ENCODE results near the gene ZC3H18.

The ZC3H18 gene

GRCh38 chr16:88533381-88533917 lies 36.8 kb upstream of the ZC3H18 start:
- DNase-seq, result no peak

DNA sequence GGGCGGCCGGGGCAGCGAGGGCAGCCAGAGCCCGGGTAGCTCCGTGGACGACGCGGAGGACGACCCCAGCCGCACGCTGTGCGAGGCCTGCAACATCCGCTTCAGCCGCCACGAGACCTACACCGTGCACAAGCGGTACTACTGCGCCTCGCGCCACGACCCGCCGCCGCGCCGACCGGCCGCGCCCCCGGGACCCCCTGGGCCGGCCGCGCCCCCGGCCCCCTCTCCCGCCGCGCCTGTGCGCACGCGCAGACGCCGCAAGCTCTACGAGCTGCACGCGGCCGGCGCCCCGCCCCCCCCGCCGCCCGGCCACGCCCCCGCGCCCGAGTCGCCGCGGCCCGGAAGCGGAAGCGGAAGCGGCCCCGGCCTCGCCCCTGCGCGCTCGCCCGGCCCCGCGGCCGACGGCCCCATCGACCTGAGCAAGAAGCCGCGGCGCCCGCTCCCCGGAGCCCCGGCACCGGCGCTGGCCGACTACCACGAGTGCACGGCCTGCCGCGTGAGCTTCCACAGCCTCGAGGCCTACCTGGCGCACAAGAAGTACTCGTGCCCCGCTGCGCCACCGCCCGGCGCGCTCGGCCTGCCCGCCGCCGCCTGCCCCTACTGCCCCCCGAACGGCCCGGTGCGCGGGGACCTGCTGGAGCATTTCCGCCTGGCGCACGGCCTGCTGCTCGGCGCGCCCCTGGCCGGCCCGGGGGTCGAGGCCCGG lies 36.1 kb upstream of the ZC3H18 start:
- DNase-seq, result peak; percentile 25

DNA sequence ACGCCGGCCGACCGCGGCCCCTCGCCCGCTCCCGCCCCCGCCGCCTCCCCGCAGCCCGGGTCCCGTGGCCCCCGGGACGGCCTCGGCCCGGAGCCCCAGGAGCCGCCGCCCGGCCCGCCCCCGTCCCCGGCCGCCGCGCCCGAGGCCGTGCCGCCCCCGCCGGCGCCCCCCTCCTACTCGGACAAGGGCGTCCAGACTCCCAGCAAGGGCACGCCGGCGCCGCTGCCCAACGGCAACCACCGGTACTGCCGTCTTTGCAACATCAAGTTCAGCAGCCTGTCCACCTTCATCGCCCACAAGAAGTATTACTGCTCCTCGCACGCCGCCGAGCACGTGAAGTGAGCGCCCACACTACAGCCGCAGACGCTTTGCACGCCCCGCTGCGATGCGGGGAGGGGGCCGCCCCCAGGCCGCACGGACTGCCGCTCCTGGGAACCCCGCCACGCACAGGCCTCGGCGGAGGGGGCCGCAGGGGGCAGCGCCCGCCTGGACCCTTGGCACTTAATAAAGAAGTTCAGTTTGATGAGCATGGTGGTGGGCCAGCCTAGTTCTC lies 35.5 kb upstream of the ZC3H18 start:
- DNase-seq, result no peak

- no peak for DNase-seq
These were observed 34.9 kb upstream of the ZC3H18 start for GRCh38 chr16:88535191-88535856.

DNA sequence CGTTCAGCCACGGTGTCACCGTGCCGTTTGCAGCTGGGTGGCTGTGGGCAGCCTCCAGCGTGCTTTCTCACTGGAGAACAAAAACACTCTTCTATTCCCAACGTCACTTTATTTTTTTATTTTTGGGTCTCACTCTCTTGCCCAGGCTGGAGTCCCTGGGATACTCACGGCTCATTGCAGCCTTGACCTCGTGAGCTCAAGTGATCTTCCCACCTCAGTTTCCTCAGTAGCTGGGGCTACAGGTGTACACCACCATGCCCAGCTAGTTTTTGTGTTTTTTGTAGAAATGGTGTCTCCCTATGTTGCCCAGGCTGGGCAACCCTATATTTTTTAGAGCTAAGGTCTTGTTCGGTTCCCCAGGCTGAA lies 34.4 kb upstream of the ZC3H18 start:
- DNase-seq, result no peak

- DNase-seq, result no peak
These were observed 33.7 kb upstream of the ZC3H18 start for GRCh38 chr16:88536510-88536909.

GRCh38 chr16:88536971-88537751 lies 33.0 kb upstream of the ZC3H18 start:
- no peak for DNase-seq

- no peak for DNase-seq
These were observed 32.3 kb upstream of the ZC3H18 start for GRCh38 chr16:88537859-88538258.

- no peak for DNase-seq
These were observed 31.7 kb upstream of the ZC3H18 start for GRCh38 chr16:88538366-88539060.

GRCh38 chr16:88539261-88539651 lies 30.9 kb upstream of the ZC3H18 start:
- no peak for DNase-seq

GRCh38 chr16:88539652-88540345 lies 30.4 kb upstream of the ZC3H18 start:
- no peak for DNase-seq

DNA sequence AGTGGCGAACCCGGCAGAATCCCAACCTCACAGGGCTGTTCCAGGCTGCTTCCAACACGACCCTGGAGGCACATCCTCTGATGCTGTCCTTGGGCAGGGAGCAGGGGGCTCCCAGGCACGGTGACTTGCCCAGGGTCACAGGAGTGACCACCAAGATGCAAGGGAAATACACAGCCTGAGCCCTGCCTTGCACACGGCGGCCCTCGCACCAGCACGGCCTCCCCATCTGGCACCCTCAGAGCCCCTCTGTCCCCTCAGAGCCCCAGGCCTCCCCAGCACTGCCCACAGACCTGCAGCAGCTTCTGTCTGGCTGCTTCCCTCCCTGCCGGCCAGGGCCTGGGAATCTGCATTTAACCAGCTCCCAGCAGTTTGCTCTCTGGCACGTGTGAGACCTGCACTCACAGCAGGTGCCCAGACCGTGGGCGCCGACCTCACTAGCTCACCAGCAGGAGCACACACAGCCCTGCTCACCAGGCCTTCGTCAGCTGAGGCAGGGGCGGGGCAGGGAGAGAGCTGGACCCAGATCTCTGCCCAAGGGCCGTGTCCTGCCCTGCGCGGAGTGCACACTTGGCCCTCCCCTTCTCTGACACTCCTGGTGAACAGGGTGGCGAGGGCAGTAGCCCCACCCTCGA lies 29.7 kb upstream of the ZC3H18 start:
- no peak for DNase-seq

GRCh38 chr16:88541831-88542616 lies 28.2 kb upstream of the ZC3H18 start:
- DNase-seq, result no peak

DNA sequence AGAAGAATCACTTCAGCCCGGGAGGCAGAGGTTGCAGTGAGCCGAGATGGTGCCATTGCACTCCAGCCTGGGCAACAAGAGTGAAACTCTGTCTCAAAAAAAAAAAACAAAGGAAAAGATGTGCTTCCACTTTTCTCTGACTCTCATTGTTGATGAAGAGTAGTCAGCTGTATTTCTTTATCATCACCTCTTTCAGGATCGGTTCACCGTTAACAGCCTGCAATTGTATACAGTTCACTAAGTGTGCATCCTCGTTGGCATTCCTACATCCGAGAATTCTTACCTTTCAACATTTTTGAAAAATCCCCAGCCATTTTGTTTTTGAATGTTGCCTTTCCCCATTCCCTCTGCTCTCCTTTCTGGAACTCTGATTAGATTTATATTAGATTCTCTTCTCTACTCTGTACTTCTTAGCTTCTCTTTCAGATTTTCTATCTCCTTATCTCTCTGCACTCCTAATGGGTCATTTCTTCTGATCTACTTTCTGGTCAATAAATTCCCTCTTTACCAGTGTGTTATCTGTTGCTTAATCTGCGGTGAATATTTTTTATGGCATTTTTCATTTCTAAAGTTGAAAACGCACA lies 26.9 kb upstream of the ZC3H18 start:
- no peak for DNase-seq

DNA sequence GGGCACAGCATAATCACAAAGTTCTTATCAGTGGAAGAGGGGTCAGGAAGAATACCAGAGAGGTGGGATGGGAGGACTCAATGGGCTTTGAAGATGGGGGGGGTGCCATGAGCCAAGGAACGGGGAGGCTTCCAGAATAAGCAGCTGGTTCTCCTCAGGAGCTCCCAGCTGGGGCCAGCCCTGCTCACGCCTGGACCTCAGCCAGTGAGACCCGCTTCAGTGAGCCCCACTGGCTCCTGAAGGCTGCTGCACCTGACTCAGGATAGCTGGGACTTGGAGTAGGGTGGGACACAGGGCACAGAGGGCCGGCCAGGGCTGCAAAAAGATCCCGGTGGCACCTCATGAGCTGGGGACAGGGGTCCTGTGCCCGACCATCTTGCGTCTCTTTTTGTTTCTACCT lies 24.4 kb upstream of the ZC3H18 start:
- no peak for DNase-seq

GRCh38 chr16:88548131-88548874 lies 21.9 kb upstream of the ZC3H18 start:
- no peak for DNase-seq

- no peak for DNase-seq
These were observed 21.2 kb upstream of the ZC3H18 start for GRCh38 chr16:88548985-88549384.

DNA sequence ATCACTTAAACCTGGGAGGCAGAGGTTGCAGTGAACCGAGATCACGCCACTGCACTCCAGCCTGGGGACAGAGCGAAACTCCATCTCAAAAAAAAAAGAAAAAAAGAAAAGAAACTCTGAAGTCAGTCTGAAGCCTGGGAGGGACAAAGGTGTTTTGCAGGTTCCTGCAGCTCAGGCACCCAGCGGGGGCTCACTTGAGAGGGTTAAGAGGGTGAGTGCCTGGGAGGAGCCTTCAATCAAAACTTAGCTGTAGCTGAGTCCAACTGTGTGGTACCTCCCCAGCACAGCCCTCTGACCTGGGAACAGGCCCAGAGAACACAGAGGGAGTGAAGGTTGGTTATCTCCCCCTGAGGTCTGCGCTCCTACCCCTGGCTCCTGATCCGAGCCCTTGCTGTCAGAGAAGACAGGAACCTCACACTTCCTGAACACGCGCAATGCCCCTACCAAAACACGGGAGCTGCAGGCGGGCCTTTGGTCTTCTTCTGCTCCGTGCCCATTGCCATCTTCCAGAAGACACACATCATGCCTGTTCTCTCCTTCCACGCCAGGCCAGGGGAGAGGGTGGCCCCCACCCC lies 20.4 kb upstream of the ZC3H18 start:
- no peak for DNase-seq

DNA sequence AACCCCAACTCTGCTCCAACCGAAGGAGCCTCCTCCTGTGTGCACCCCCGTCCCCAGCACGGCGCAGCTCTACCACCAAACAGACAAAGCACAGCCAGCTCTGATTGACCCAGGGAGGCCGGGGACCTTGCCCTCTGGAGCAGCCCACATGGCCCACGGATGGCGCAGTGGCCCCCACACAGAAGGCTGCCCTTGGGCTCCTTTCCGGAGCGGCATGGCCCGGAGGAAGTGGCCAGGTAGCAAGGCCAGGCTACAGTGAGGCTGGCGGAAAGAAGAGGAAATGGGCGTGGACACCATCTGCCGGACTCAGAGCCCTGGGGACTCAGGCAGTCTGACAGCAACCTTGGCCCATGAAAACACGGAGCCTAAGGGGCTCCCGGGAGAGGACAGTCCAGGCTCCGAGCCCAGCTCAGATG lies 19.9 kb upstream of the ZC3H18 start:
- DNase-seq, result no peak

Data from GOT3 (cell line).